ENCODE results near the gene TCL1B. TPM values are rescaled to one million over a fixed set of nuclear protein-coding genes. Genes with fewer than 3 reads are reported as not detected.

The TCL1B gene
- total and polyA plus RNA-seq, 2 of the 4 experiments (the other 2 are of a cell fraction): not detected

- H2BK15ac ChIP-seq (ENCODE audit: low read depth, low read length): no peak overlapping the region
- H4K91ac ChIP-seq (ENCODE audit: insufficient read depth, low read depth, low read length): no peak overlapping the region
- no peak overlapping the region for H4K5ac ChIP-seq (ENCODE audit: low read depth, low read length)
- DNase-seq (no peak), ATAC-seq (ENCODE audit: low read depth) (no peak)
- dilution Hi-C loops (cut with HindIII; ENCODE audit: low sequenced_read_pairs, unreplicated experiment): no loop called here
- no peaks in the 10 kb centered on the region for H3K36me3 ChIP-seq (ENCODE audit: control insufficient read depth, insufficient read depth, low read length)
- no peak overlapping the region for H2BK120ac ChIP-seq (ENCODE audit: low read depth, low read length)
- no peak overlapping the region for H3K23ac ChIP-seq (ENCODE audit: low read depth, low read length)
- no peaks in the 10 kb centered on the region for H3K4me1 ChIP-seq (ENCODE audit: control insufficient read depth, insufficient read depth, low read length)
- no peak overlapping the region for H3K27ac ChIP-seq (ENCODE audit: insufficient read depth, low read length)
- H3K9me1 ChIP-seq (ENCODE audit: insufficient read depth, low read length): no peaks in the 10 kb centered on the region
- no peak overlapping the region for H2BK5ac ChIP-seq (ENCODE audit: low read depth, low read length, poor library complexity, severe bottlenecking)
- no peak overlapping the region for H2AK9ac ChIP-seq (replicated peaks; ENCODE audit: low read depth, low read length, poor library complexity)
- H3K9me3 ChIP-seq (ENCODE audit: control insufficient read depth, insufficient read depth, low read length): no peaks in the 10 kb centered on the region
- no peak overlapping the region for H2AK5ac ChIP-seq (ENCODE audit: low read depth, low read length)
- no peak overlapping the region for H3K4me2 ChIP-seq (ENCODE audit: low read depth, low read length)
- WGBS, 2 experiments (ENCODE audit: extremely low coverage in 2 of 2, insufficient read length in 1 of 2): no CpG with 5 or more reads among the region's 1 CpG
- ChIA-PET CTCF (interaction anchor here (0.6 kb wide), 2 partner anchors 406 to 815 kb away, joined by 3 read pairs; no protein-coding TSS in a partner anchor), POLR2A (ENCODE audit: unreplicated experiment) (no interaction called here)
- H3K4me3 ChIP-seq (ENCODE audit: insufficient read depth, low read depth, low read length): no peak overlapping the region
- BruUV-seq (replicated peaks): no TSS peak
- no peak overlapping the region for H2AFZ ChIP-seq (replicated peaks; ENCODE audit: low read length, poor library complexity)
- no peak overlapping the region for H4K8ac ChIP-seq (ENCODE audit: low read depth in 2 of 2, low read length in 2 of 2)
- TF ChIP-seq RFX5 (IDR thresholded peaks at IDR 0.05; ENCODE audit: low read depth, low read length) (no peak), RAD21 (IDR thresholded peaks at IDR 0.05; ENCODE audit: low read length) (no peak), MXI1 (IDR thresholded peaks at IDR 0.05; ENCODE audit: borderline replicate concordance, low read depth, low read length) (no peak), SMC3 (IDR thresholded peaks at IDR 0.05; ENCODE audit: low read depth, low read length) (no peak)
- no peak overlapping the region for H3K4ac ChIP-seq (ENCODE audit: low read depth, low read length)
- no peaks in the 10 kb centered on the region; the same call in 1 of the 2 replicates for H3K27me3 ChIP-seq (ENCODE audit: control insufficient read depth, insufficient read depth, low read length)
- no peak overlapping the region for H3K56ac ChIP-seq (ENCODE audit: extremely low read depth, insufficient read depth, low read length)
- intact Hi-C loops (cut with micrococcal nuclease): no loop called here
- in situ Hi-C loops (cut with MboI; ENCODE audit: low sequenced_read_pairs): no loop called here
- no peaks in the 10 kb centered on the region for H4K20me1 ChIP-seq (ENCODE audit: insufficient read depth, low read length)
- no peaks in the 10 kb centered on the region for H3K79me1 ChIP-seq (ENCODE audit: low read depth in 1 of 2, low read length in 2 of 2)
- no peak overlapping the region for H3K9ac ChIP-seq (ENCODE audit: low read depth, low read length)
- no peak overlapping the region for H3K18ac ChIP-seq (ENCODE audit: low read depth, low read length)
- no peak overlapping the region for H2BK20ac ChIP-seq (ENCODE audit: low read depth, low read length)
- no peak overlapping the region for H3K14ac ChIP-seq (replicated peaks; ENCODE audit: low read depth, low read length)
Measured at GRCh38 chr14:95655461-95655860, 30.8 kb upstream of the TCL1B start.

Data from IMR-90 (cell line).